ENCODE data around the gene WDR38.

Gene WDR38

GRCh38 chr9:124854161-124854560 lies 901 bp downstream of the WDR38 start:
- H3K9ac ChIP-seq (ENCODE audit: low read depth, low read length, poor library complexity, severe bottlenecking) = no peak overlapping the region
- no peak overlapping the region for H2AFZ ChIP-seq (ENCODE audit: low read length)
- no peaks in the 10 kb centered on the region for H3K27me3 ChIP-seq (ENCODE audit: insufficient read depth, low read length, poor library complexity, severe bottlenecking)
- no peaks in the 10 kb centered on the region for H3K9me2 ChIP-seq (replicated peaks; ENCODE audit: low read depth, low read length)
- H3K36me3 ChIP-seq (ENCODE audit: insufficient read depth, low read length) = peaks cover 35% of the 10 kb centered on the region; the same call in 1 of the 2 replicates
- H3K4me1 ChIP-seq (ENCODE audit: insufficient read depth, low read length, poor library complexity, severe bottlenecking) = peaks cover 7% of the 10 kb centered on the region
- no peak overlapping the region for H3K4me3 ChIP-seq (ENCODE audit: low read length, poor library complexity, severe bottlenecking)
- peaks cover 6% of the 10 kb centered on the region; the same call in 1 of the 2 replicates for H3F3A ChIP-seq (ENCODE audit: low read depth)
- peaks cover 27% of the 10 kb centered on the region for H4K20me1 ChIP-seq (ENCODE audit: insufficient read depth, low read length, poor library complexity, severe bottlenecking)
- peaks cover 30% of the 10 kb centered on the region for H3K79me2 ChIP-seq (ENCODE audit: insufficient read depth, low read length)
- H3K9me3 ChIP-seq (ENCODE audit: insufficient read depth, low read depth, low read length) = no peaks in the 10 kb centered on the region
- TF ChIP-seq CTCF (conservative IDR thresholded peaks at IDR 0.05; ENCODE audit: low read length) = no peak
- no peak for TF ChIP-seq EZH2phosphoT487 (IDR thresholded peaks at IDR 0.05; ENCODE audit: borderline replicate concordance)
- H3K4me2 ChIP-seq (ENCODE audit: low read depth, low read length, poor library complexity, severe bottlenecking) = no peak overlapping the region

GRCh38 chr9:124854822-124855221 lies 1.6 kb downstream of the WDR38 start:
- H2AFZ ChIP-seq (ENCODE audit: low read length) = no peak overlapping the region
- peaks cover 6% of the 10 kb centered on the region; the same call in 1 of the 2 replicates for H3F3A ChIP-seq (ENCODE audit: low read depth)
- H3K9me3 ChIP-seq (ENCODE audit: insufficient read depth, low read depth, low read length) = no peaks in the 10 kb centered on the region
- no peak for TF ChIP-seq EZH2phosphoT487 (IDR thresholded peaks at IDR 0.05; ENCODE audit: borderline replicate concordance)
- H4K20me1 ChIP-seq (ENCODE audit: insufficient read depth, low read length, poor library complexity, severe bottlenecking) = peaks cover 34% of the 10 kb centered on the region
- H3K36me3 ChIP-seq (ENCODE audit: insufficient read depth, low read length) = peaks cover 42% of the 10 kb centered on the region
- H3K4me1 ChIP-seq (ENCODE audit: insufficient read depth, low read length, poor library complexity, severe bottlenecking) = peaks cover 13% of the 10 kb centered on the region
- H3K9me2 ChIP-seq (replicated peaks; ENCODE audit: low read depth, low read length) = no peaks in the 10 kb centered on the region
- H3K4me3 ChIP-seq (ENCODE audit: low read length, poor library complexity, severe bottlenecking) = no peak overlapping the region
- H3K9ac ChIP-seq (ENCODE audit: low read depth, low read length, poor library complexity, severe bottlenecking) = no peak overlapping the region
- H3K27me3 ChIP-seq (ENCODE audit: insufficient read depth, low read length, poor library complexity, severe bottlenecking) = no peaks in the 10 kb centered on the region
- no peak overlapping the region for H3K4me2 ChIP-seq (ENCODE audit: low read depth, low read length, poor library complexity, severe bottlenecking)
- peaks cover 36% of the 10 kb centered on the region for H3K79me2 ChIP-seq (ENCODE audit: insufficient read depth, low read length)

GRCh38 chr9:124855566-124855943 lies 2.3 kb downstream of the WDR38 start:
- peaks cover 6% of the 10 kb centered on the region; the same call in 1 of the 2 replicates for H3F3A ChIP-seq (ENCODE audit: low read depth)
- H3K4me2 ChIP-seq (ENCODE audit: low read depth, low read length, poor library complexity, severe bottlenecking) = no peak overlapping the region
- H3K9ac ChIP-seq (ENCODE audit: low read depth, low read length, poor library complexity, severe bottlenecking) = no peak overlapping the region
- no peak overlapping the region for H2AFZ ChIP-seq (ENCODE audit: low read length)
- no peak overlapping the region for H3K4me3 ChIP-seq (ENCODE audit: low read length, poor library complexity, severe bottlenecking)
- peaks cover 44% of the 10 kb centered on the region for H3K79me2 ChIP-seq (ENCODE audit: insufficient read depth, low read length)
- H3K9me3 ChIP-seq (ENCODE audit: insufficient read depth, low read depth, low read length) = no peaks in the 10 kb centered on the region
- H3K9me2 ChIP-seq (replicated peaks; ENCODE audit: low read depth, low read length) = no peaks in the 10 kb centered on the region
- no peak for TF ChIP-seq CTCF (conservative IDR thresholded peaks at IDR 0.05; ENCODE audit: low read length)
- TF ChIP-seq EZH2phosphoT487 (IDR thresholded peaks at IDR 0.05; ENCODE audit: borderline replicate concordance) = no peak
- peaks cover 49% of the 10 kb centered on the region for H3K36me3 ChIP-seq (ENCODE audit: insufficient read depth, low read length)
- no peaks in the 10 kb centered on the region for H3K27me3 ChIP-seq (ENCODE audit: insufficient read depth, low read length, poor library complexity, severe bottlenecking)
- H4K20me1 ChIP-seq (ENCODE audit: insufficient read depth, low read length, poor library complexity, severe bottlenecking) = peaks cover 41% of the 10 kb centered on the region
- H3K4me1 ChIP-seq (ENCODE audit: insufficient read depth, low read length, poor library complexity, severe bottlenecking) = peaks cover 21% of the 10 kb centered on the region

Measured in Loucy (cell line).